GM18951 (cell line): Measurements from ENCODE around the gene SMIM1.
A peak's percentile ranks its signal among the peaks of the same experiment; 100 is the strongest.

Experiments
- POLR2A ChIP-seq: IDR thresholded peaks from 4 replicates; pipeline ENCODE4 v1.6.1; 2011; ENCODE audit warnings: mild to moderate bottlenecking; ENCODE audit not compliant: insufficient read length, insufficient read depth; ENCODE audit errors: extremely low read depth
- in situ Hi-C: fragments of 300-500 bp; cut with MboI; formaldehyde crosslinking; loops from one replicate; pipeline ENCODE4 v1.12.0; 2022; ENCODE audit warnings: low sequenced_read_pairs, mixed read lengths, inconsistent platforms; ENCODE audit not compliant: unreplicated experiment

Gene SMIM1

GRCh38 chr1:3771108-3772026 lies 1.2 kb upstream of the SMIM1 start:
- no peak for TF ChIP-seq POLR2A
- in situ Hi-C loops: no loop called here

- in situ Hi-C loops: no loop called here
- peak; percentile 51 for TF ChIP-seq POLR2A
These were observed 378 bp upstream of the SMIM1 start for GRCh38 chr1:3772027-3772714.

- in situ Hi-C loops: no loop called here
- no peak for TF ChIP-seq POLR2A
These were observed 1.2 kb downstream of the SMIM1 start for GRCh38 chr1:3773572-3774275.

GRCh38 chr1:3774276-3774945 lies 1.9 kb downstream of the SMIM1 start:
- in situ Hi-C loops: no loop called here
- no peak for TF ChIP-seq POLR2A

DNA sequence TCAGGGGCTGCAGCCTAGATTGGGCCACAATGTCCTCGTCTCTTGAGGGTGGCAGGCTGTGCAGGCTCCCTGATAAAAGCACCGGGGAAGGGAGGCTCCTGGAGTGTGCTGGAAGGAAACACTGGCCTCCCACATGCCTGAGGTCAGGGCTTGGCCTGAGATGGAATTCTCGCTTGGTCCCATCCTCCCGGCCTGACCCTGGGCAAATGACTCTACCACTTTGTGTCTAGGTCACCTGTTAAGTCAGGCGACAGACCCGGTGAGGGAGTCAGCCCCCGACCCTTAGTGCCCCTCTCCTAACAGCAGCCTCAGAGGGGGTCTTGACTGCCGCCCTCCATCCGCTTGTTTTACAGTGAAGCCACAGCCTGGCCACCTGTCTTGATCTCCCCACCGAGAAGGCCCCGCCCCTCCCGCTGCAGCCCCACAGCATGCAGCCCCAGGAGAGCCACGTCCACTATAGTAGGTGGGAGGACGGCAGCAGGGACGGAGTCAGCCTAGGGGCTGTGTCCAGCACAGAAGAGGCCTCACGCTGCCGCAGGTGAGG lies 2.5 kb downstream of the SMIM1 start:
- TF ChIP-seq POLR2A: no peak

DNA sequence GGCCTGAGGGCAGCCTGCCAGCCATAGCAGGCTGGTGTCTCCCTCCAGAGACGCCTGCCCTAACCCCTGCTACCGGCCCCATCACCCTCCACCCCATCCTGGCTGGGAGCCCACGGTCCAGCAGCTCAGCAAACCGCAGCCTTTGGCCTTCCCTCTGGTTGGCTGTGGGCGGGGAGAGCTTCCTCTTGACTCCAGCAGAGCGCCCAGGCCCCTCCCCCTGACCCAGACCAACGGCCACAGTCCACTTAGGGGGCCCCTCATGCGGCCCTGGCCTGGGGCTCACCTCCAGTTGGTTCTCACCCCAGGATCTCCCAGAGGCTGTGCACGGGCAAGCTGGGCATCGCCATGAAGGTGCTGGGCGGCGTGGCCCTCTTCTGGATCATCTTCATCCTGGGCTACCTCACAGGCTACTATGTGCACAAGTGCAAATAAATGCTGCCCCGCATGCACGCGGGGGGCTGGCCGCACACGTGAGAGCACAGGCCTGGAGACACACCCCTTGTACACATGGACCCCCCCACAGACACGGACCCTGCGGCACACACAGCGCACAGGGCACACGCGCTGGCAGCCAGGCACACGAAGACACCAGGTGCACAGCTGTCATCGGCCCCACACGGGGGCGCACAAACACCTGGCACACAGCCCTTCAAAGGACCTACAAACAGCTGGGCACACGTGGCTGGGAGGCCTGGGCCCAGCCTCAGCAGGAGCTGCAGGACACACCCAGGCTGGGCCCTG lies 3.1 kb downstream of the SMIM1 start:
- in situ Hi-C loops: no loop called here
- TF ChIP-seq POLR2A: no peak

More for the DNA sequence above, 2.5 kb downstream of the SMIM1 start:
- in situ Hi-C loops: no loop called here

- no peak for TF ChIP-seq POLR2A
- in situ Hi-C loops: no loop called here
These were observed 3.8 kb downstream of the SMIM1 start for GRCh38 chr1:3776231-3776961.

- TF ChIP-seq POLR2A: no peak
- in situ Hi-C loops: no loop called here
These were observed 4.6 kb downstream of the SMIM1 start for GRCh38 chr1:3777078-3777547.

DNA sequence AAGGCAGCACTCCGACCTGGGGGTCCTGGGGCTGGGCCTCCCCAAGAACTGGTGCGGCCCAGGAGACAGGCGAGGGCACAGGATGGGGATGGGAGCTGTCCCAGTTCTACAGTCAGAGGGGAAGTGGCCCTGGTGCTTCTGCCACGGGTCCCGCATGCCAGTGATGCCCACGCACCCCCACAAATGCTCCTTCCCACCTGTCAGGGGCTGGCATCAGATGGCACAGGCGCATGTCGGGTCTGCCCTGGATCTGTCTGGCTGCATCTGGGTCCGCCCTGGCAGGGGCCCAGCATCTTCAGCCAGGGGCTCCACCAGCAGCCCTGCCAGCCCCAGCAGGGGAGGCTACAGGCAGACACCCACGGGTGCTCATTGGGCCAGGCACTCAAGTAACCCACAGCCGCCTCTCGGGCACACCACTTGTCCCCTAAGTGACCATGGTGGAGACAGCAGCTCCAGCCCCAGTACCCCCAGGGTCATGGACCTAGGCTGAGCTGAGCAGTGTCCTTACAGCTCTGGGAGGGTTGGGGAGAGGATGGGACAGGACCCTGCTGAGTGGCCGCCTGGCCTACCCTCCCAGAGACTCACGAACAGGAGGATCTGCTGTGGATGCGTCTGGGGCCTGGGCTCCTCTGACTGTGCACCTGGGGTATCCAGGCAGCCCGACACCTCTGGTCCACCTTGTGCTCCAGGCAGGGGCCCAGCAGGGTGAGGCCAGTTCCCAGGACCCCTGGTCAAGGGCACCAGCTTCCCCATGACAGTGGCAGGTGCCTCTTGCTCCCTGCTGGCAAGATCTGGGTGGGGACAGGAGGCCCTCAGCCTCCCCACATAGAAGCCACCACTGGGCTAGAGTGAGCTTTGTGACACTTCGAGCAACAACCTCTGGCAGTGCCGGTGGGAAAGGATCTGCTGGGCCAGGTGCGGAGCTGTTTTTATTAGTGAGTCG lies 5.4 kb downstream of the SMIM1 start:
- in situ Hi-C loops: no loop called here
- no peak for TF ChIP-seq POLR2A

GRCh38 chr1:3778590-3779264 lies 6.2 kb downstream of the SMIM1 start:
- in situ Hi-C loops: no loop called here
- TF ChIP-seq POLR2A: no peak
